NT2/D1 (cell line): ENCODE data around the gene LTB4R.

Experiments used
- DNase-seq: peaks from one replicate; pipeline ENCODE4 v3.0.0-alpha.2; 2011; ENCODE audit warnings: low read depth, low spot score
- H3K27me3 ChIP-seq: 2 replicates; pipeline ENCODE4 v1.6.0; 2011; ENCODE audit warnings: mild to moderate bottlenecking; ENCODE audit not compliant: insufficient read length, insufficient read depth
- H3K36me3 ChIP-seq: 2 replicates; pipeline ENCODE4 v1.6.1; 2011; ENCODE audit warnings: mild to moderate bottlenecking, low read length, mixed read lengths; ENCODE audit not compliant: insufficient read depth, insufficient read length
- H3K4me1 ChIP-seq: 2 replicates; pipeline ENCODE4 v1.5.1; 2011; ENCODE audit not compliant: insufficient read depth, insufficient read length
- H3K4me3 ChIP-seq: 2 replicates; pipeline ENCODE4 v1.5.1; 2011; ENCODE audit warnings: low read depth; ENCODE audit not compliant: insufficient read length
- H3K9ac ChIP-seq: 2 replicates; pipeline ENCODE4 v1.6.0; 2011; ENCODE audit warnings: low read depth; ENCODE audit not compliant: insufficient read length
- H3K9me3 ChIP-seq: 2 replicates; pipeline ENCODE4 v1.5.1; 2011; ENCODE audit warnings: mild to moderate bottlenecking, low read length; ENCODE audit not compliant: insufficient read depth
- SUZ12 ChIP-seq: IDR thresholded peaks from 2 replicates; pipeline ENCODE4 v1.6.1; 2011; ENCODE audit not compliant: insufficient read length, insufficient read depth; ENCODE audit errors: extremely low read depth
- YY1 ChIP-seq: IDR thresholded peaks from 2 replicates; pipeline ENCODE4 v1.6.1; 2011; ENCODE audit not compliant: insufficient read length, insufficient read depth
- ZNF274 ChIP-seq: IDR thresholded peaks from 2 replicates; pipeline ENCODE4 v1.6.1; 2011; ENCODE audit warnings: mild to moderate bottlenecking, low read depth, low read length

LTB4R gene

GRCh38 chr14:24337144-24337823 lies 26.0 kb downstream of the LTB4R start:
- H3K9ac ChIP-seq = no peak overlapping the region
- peaks cover 39% of the 10 kb centered on the region for H3K27me3 ChIP-seq
- H3K9me3 ChIP-seq = no peaks in the 10 kb centered on the region
- TF ChIP-seq SUZ12 (no peak), ZNF274 (no peak), YY1 (no peak)
- H3K4me1 ChIP-seq = no peaks in the 10 kb centered on the region
- H3K36me3 ChIP-seq = no peaks in the 10 kb centered on the region
- DNase-seq = no peak
- no peak overlapping the region for H3K4me3 ChIP-seq

- TF ChIP-seq ZNF274 = no peak
- no peak for TF ChIP-seq SUZ12
- no peak for TF ChIP-seq YY1
- H3K36me3 ChIP-seq = no peaks in the 10 kb centered on the region
- H3K4me3 ChIP-seq = no peak overlapping the region
- H3K4me1 ChIP-seq = no peaks in the 10 kb centered on the region
- peaks cover 34% of the 10 kb centered on the region for H3K27me3 ChIP-seq
- H3K9me3 ChIP-seq = no peaks in the 10 kb centered on the region
- no peak overlapping the region for H3K9ac ChIP-seq
- DNase-seq = no peak
Observed at GRCh38 chr14:24337824-24338175, 26.5 kb downstream of the LTB4R start.

- H3K9me3 ChIP-seq = no peaks in the 10 kb centered on the region
- H3K36me3 ChIP-seq = no peaks in the 10 kb centered on the region
- DNase-seq = no peak
- H3K4me3 ChIP-seq = no peak overlapping the region
- H3K4me1 ChIP-seq = no peaks in the 10 kb centered on the region
- TF ChIP-seq YY1 (no peak), SUZ12 (no peak), ZNF274 (no peak)
- H3K27me3 ChIP-seq = peaks cover 25% of the 10 kb centered on the region
- H3K9ac ChIP-seq = no peak overlapping the region
Observed at GRCh38 chr14:24338843-24339242, 27.5 kb downstream of the LTB4R start.

GRCh38 chr14:24339284-24340151 lies 28.2 kb downstream of the LTB4R start, which contains the start of gene RIPK3:
Gene RIPK3, minus strand, starts transcription at chr14:24339991. Its CDS starts 165 bp downstream, at chr14:24339826.
- Histone ChIP-seq H3K36me3 (no peaks in the 10 kb centered on the region), H3K9me3 (no peaks in the 10 kb centered on the region), H3K9ac (no peak within 1 kb of the TSS), H3K4me3 (no peak within 1 kb of the TSS), H3K4me1 (no peaks in the 10 kb centered on the region), H3K27me3 (peaks cover 18% of the 10 kb centered on the region)
- DNase-seq = no peak
- TF ChIP-seq SUZ12 = no peak
- no peak for TF ChIP-seq ZNF274
- no peak for TF ChIP-seq YY1

- no peak for TF ChIP-seq YY1
- no peak for TF ChIP-seq ZNF274
- TF ChIP-seq SUZ12 = no peak
- no peak overlapping the region for H3K4me3 ChIP-seq
- H3K9me3 ChIP-seq = no peaks in the 10 kb centered on the region
- no peaks in the 10 kb centered on the region for H3K4me1 ChIP-seq
- no peak for DNase-seq
- peaks cover 7% of the 10 kb centered on the region for H3K27me3 ChIP-seq
- no peak overlapping the region for H3K9ac ChIP-seq
- no peaks in the 10 kb centered on the region for H3K36me3 ChIP-seq
Observed at GRCh38 chr14:24340606-24341005, 29.3 kb downstream of the LTB4R start.

- H3K9ac ChIP-seq = no peak overlapping the region
- peaks cover 4% of the 10 kb centered on the region for H3K4me1 ChIP-seq
- no peak overlapping the region for H3K4me3 ChIP-seq
- TF ChIP-seq ZNF274 = no peak
- no peak for TF ChIP-seq YY1
- no peak for TF ChIP-seq SUZ12
- DNase-seq = no peak
- no peaks in the 10 kb centered on the region for H3K9me3 ChIP-seq
- H3K27me3 ChIP-seq = no peaks in the 10 kb centered on the region
- H3K36me3 ChIP-seq = no peaks in the 10 kb centered on the region
Observed at GRCh38 chr14:24342889-24343288, 31.6 kb downstream of the LTB4R start.

GRCh38 chr14:24343795-24344660 lies 32.7 kb downstream of the LTB4R start:
- H3K4me1 ChIP-seq = peaks cover 4% of the 10 kb centered on the region
- no peak for DNase-seq
- H3K9me3 ChIP-seq = no peaks in the 10 kb centered on the region
- TF ChIP-seq SUZ12 (no peak), YY1 (no peak), ZNF274 (no peak)
- no peak overlapping the region for H3K9ac ChIP-seq
- H3K4me3 ChIP-seq = no peak overlapping the region
- no peaks in the 10 kb centered on the region for H3K27me3 ChIP-seq
- no peaks in the 10 kb centered on the region for H3K36me3 ChIP-seq
